K562 (cell line): ENCODE measurements around the gene SYNGR3. TPM values are rescaled to one million over a fixed set of nuclear protein-coding genes. Genes with fewer than 3 reads are reported as not detected.

Experiments
- DACH1 ChIP-seq: fragments of 450-650 bp; IDR thresholded peaks from 2 replicates; pipeline ENCODE4 v1.6.1; 2018; ENCODE audit not compliant: partially characterized antibody
- EGR1 ChIP-seq: fragments of 450-650 bp; conservative IDR thresholded peaks from 2 replicates; pipeline ENCODE4 v1.6.1; 2017; ENCODE audit warnings: mild to moderate bottlenecking
- EHMT2 ChIP-seq: fragments of 450-650 bp; IDR thresholded peaks from 2 replicates; pipeline ENCODE4 v1.6.1; 2018; ENCODE audit warnings: antibody characterized with exemption
- FOS ChIP-seq: IDR thresholded peaks from 3 replicates; pipeline ENCODE4 v1.6.1; 2011; ENCODE audit not compliant: insufficient read length; ENCODE audit errors: extremely low read depth
- HDAC3 ChIP-seq: fragments of 450-650 bp; IDR thresholded peaks from 2 replicates; pipeline ENCODE4 v1.6.1; 2018; ENCODE audit warnings: borderline replicate concordance, mild to moderate bottlenecking, moderate library complexity; ENCODE audit not compliant: partially characterized antibody
- MAFK ChIP-seq: IDR thresholded peaks from 2 replicates; pipeline ENCODE4 v1.6.1; 2011; ENCODE audit warnings: low read length, improper control_type of control experiment
- SETDB1 ChIP-seq: IDR thresholded peaks from one replicate; pipeline ENCODE4 v1.6.1; 2012; ENCODE audit warnings: low read length, control low read depth, inconsistent platforms
- ZKSCAN8 ChIP-seq: fragments of 200-800 bp; sonication (Bioruptor generic); IDR thresholded peaks from 2 replicates; pipeline ENCODE4 v1.6.1; 2016; ENCODE audit warnings: missing genetic modification characterization, missing compliant biosample characterization
- polyA plus RNA-seq, 8 experiments: library from polyadenylated mRNA; depleted of rRNA in 4 of 8; stranded (reverse) in 5 of 8; unstranded in 3 of 8; fragments of >200 nt; fragmentation: Nextera tagmentation in 2 of 8; fragmentation: Illumina TruSeq in 1 of 8; extraction: Ambion mirVana in 2 of 8; extraction: Trizol in 1 of 8; gene quantifications; 2 replicates each; pipeline versions ENCODE4 v1.2.1 to v1.2.3, GENCODE V29; 2011 to 2014; ENCODE audit warnings: inconsistent platforms in 1 of 8, missing spikeins in 1 of 8
- total RNA-seq, 7 experiments: library from RNA; depleted of rRNA in 6 of 7; stranded (reverse); fragments of >200 nt in 6 of 7; fragmentation: Illumina TruSeq in 2 of 7; extraction: Trizol in 2 of 7; gene quantifications; 2 replicates each; pipeline versions ENCODE4 v1.2.1 to v1.2.3, GENCODE V29; 2011 to 2021; ENCODE audit warnings: low replicate concordance in 1 of 7
- TF ChIP-seq, protein P1 (sequence below), 3 experiments: IDR thresholded peaks in 2 of 3; conservative IDR thresholded peaks in 1 of 3; 2 replicates each; pipeline ENCODE4 v1.5.1; 2011 to 2012; ENCODE audit warnings: low read length in 3 of 3, mild to moderate bottlenecking in 3 of 3, control low read depth in 2 of 3, improper control_type of control experiment in 1 of 3, inconsistent platforms in 1 of 3, low read depth in 1 of 3, mixed read lengths in 1 of 3, moderate library complexity in 1 of 3; ENCODE audit not compliant: insufficient read depth in 2 of 3
- TF ChIP-seq, protein P2 (sequence below): sonication (generic); formaldehyde crosslinking; IDR thresholded peaks from 2 replicates; pipeline ENCODE4 v1.8.0; 2022; ENCODE audit warnings: mild to moderate bottlenecking, low read depth, missing genetic modification reagents
- TF ChIP-seq, protein P3 (sequence below): fragments of 200-800 bp; sonication (Bioruptor generic); IDR thresholded peaks from 2 replicates; pipeline ENCODE4 v1.6.1; 2016; ENCODE audit warnings: missing genetic modification characterization, missing compliant biosample characterization
- TF ChIP-seq, protein P4 (sequence below): fragments of 250-450 bp; sonication (Bioruptor Pico); IDR thresholded peaks from 2 replicates; pipeline ENCODE4 v1.8.0; 2021; ENCODE audit warnings: moderate library complexity, mild to moderate bottlenecking, inconsistent platforms
- TF ChIP-seq, protein P5 (sequence below): fragments of 250-450 bp; sonication (Bioruptor Pico); IDR thresholded peaks from 2 replicates; pipeline ENCODE4 v1.4.0; 2020; ENCODE audit warnings: mild to moderate bottlenecking, moderate library complexity
- TF ChIP-seq, protein P6 (sequence below): fragments of 450-650 bp; formaldehyde crosslinking; IDR thresholded peaks from 2 replicates; pipeline ENCODE4 v1.4.0; 2020; ENCODE audit warnings: mild to moderate bottlenecking, mixed read lengths

The SYNGR3 gene
- total and polyA plus RNA-seq, 9 of the 15 experiments (the other 6 are each of a cell fraction or from before 2014, with no cell fraction given), result 3.7 to 69.2 (median 36.3) TPM

DNA sequence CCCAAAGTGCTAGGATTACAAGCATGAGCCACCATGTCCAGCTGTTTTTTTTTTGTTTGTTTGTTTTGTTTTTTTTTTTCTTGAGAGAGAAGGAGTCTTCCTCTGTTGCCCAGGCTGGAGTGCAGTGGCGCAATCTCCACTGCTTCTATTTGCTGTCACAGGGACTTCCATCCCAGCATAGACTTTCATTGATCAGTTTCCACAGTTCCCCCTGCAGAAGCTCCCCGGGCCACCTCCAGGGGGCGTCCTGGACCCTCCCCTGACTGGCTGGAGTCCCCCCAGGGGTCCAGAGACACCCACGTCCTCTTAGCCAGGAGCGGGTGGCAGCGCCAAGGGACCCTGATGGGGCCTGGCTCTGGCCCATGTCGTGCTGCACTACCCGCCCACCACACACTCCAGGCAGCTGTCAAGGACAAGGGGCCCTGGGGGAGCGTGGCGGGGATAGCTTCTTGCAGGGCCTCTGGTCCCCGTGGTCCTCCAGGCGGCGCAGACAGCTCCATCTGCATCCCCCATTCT, 26.7 kb downstream of the SYNGR3 start (continued):
- TF ChIP-seq, protein P1, sequence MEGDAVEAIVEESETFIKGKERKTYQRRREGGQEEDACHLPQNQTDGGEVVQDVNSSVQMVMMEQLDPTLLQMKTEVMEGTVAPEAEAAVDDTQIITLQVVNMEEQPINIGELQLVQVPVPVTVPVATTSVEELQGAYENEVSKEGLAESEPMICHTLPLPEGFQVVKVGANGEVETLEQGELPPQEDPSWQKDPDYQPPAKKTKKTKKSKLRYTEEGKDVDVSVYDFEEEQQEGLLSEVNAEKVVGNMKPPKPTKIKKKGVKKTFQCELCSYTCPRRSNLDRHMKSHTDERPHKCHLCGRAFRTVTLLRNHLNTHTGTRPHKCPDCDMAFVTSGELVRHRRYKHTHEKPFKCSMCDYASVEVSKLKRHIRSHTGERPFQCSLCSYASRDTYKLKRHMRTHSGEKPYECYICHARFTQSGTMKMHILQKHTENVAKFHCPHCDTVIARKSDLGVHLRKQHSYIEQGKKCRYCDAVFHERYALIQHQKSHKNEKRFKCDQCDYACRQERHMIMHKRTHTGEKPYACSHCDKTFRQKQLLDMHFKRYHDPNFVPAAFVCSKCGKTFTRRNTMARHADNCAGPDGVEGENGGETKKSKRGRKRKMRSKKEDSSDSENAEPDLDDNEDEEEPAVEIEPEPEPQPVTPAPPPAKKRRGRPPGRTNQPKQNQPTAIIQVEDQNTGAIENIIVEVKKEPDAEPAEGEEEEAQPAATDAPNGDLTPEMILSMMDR (IDR thresholded peaks at IDR 0.05 in 2 of 3, conservative IDR thresholded peaks at IDR 0.05 in 1 of 3; ENCODE audit: insufficient read depth in 2 of 3, low read depth in 1 of 3, low read length in 3 of 3), result peak; percentile 48 to 73 (median 63)
- TF ChIP-seq, protein P2, sequence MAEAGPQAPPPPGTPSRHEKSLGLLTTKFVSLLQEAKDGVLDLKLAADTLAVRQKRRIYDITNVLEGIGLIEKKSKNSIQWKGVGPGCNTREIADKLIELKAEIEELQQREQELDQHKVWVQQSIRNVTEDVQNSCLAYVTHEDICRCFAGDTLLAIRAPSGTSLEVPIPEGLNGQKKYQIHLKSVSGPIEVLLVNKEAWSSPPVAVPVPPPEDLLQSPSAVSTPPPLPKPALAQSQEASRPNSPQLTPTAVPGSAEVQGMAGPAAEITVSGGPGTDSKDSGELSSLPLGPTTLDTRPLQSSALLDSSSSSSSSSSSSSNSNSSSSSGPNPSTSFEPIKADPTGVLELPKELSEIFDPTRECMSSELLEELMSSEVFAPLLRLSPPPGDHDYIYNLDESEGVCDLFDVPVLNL (CRISPR knock-in tag), result no peak
- TF ChIP-seq DACH1 (peak; percentile 45), HDAC3 (no peak), EGR1 (peak; percentile 37; the same call in 1 of the 2 replicates), MAFK (no peak), EHMT2 (no peak), SETDB1 (no peak), FOS (no peak), ZKSCAN8 (CRISPR knock-in tag) (no peak)
- TF ChIP-seq, protein P3, sequence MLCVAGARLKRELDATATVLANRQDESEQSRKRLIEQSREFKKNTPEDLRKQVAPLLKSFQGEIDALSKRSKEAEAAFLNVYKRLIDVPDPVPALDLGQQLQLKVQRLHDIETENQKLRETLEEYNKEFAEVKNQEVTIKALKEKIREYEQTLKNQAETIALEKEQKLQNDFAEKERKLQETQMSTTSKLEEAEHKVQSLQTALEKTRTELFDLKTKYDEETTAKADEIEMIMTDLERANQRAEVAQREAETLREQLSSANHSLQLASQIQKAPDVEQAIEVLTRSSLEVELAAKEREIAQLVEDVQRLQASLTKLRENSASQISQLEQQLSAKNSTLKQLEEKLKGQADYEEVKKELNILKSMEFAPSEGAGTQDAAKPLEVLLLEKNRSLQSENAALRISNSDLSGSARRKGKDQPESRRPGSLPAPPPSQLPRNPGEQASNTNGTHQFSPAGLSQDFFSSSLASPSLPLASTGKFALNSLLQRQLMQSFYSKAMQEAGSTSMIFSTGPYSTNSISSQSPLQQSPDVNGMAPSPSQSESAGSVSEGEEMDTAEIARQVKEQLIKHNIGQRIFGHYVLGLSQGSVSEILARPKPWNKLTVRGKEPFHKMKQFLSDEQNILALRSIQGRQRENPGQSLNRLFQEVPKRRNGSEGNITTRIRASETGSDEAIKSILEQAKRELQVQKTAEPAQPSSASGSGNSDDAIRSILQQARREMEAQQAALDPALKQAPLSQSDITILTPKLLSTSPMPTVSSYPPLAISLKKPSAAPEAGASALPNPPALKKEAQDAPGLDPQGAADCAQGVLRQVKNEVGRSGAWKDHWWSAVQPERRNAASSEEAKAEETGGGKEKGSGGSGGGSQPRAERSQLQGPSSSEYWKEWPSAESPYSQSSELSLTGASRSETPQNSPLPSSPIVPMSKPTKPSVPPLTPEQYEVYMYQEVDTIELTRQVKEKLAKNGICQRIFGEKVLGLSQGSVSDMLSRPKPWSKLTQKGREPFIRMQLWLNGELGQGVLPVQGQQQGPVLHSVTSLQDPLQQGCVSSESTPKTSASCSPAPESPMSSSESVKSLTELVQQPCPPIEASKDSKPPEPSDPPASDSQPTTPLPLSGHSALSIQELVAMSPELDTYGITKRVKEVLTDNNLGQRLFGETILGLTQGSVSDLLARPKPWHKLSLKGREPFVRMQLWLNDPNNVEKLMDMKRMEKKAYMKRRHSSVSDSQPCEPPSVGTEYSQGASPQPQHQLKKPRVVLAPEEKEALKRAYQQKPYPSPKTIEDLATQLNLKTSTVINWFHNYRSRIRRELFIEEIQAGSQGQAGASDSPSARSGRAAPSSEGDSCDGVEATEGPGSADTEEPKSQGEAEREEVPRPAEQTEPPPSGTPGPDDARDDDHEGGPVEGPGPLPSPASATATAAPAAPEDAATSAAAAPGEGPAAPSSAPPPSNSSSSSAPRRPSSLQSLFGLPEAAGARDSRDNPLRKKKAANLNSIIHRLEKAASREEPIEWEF (CRISPR knock-in tag), result no peak
- TF ChIP-seq, protein P4, sequence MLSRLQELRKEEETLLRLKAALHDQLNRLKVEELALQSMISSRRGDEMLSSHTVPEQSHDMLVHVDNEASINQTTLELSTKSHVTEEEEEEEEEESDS (CRISPR knock-in tag), result no peak
- TF ChIP-seq, protein P5, sequence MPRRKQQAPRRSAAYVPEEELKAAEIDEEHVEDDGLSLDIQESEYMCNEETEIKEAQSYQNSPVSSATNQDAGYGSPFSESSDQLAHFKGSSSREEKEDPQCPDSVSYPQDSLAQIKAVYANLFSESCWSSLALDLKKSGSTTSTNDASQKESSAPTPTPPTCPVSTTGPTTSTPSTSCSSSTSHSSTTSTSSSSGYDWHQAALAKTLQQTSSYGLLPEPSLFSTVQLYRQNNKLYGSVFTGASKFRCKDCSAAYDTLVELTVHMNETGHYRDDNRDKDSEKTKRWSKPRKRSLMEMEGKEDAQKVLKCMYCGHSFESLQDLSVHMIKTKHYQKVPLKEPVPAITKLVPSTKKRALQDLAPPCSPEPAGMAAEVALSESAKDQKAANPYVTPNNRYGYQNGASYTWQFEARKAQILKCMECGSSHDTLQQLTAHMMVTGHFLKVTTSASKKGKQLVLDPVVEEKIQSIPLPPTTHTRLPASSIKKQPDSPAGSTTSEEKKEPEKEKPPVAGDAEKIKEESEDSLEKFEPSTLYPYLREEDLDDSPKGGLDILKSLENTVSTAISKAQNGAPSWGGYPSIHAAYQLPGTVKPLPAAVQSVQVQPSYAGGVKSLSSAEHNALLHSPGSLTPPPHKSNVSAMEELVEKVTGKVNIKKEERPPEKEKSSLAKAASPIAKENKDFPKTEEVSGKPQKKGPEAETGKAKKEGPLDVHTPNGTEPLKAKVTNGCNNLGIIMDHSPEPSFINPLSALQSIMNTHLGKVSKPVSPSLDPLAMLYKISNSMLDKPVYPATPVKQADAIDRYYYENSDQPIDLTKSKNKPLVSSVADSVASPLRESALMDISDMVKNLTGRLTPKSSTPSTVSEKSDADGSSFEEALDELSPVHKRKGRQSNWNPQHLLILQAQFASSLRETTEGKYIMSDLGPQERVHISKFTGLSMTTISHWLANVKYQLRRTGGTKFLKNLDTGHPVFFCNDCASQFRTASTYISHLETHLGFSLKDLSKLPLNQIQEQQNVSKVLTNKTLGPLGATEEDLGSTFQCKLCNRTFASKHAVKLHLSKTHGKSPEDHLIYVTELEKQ, result no peak
- TF ChIP-seq, protein P6, sequence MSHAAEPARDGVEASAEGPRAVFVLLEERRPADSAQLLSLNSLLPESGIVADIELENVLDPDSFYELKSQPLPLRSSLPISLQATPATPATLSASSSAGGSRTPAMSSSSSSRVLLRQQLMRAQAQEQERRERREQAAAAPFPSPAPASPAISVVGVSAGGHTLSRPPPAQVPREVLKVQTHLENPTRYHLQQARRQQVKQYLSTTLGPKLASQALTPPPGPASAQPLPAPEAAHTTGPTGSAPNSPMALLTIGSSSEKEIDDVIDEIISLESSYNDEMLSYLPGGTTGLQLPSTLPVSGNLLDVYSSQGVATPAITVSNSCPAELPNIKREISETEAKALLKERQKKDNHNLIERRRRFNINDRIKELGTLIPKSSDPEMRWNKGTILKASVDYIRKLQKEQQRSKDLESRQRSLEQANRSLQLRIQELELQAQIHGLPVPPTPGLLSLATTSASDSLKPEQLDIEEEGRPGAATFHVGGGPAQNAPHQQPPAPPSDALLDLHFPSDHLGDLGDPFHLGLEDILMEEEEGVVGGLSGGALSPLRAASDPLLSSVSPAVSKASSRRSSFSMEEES (CRISPR knock-in tag), result no peak
